Mesothelial cell of epicardium (in vitro differentiated cells): ENCODE results near the gene COL27A1. TPM values are rescaled to one million over a fixed set of nuclear protein-coding genes. Genes with fewer than 3 reads are reported as not detected.

Source experiments
- DNase-seq, 2 experiments: peaks; one replicate each; pipeline ENCODE4 v3.0.0; 2021; ENCODE audit warnings: low spot score in 2 of 2; ENCODE audit not compliant: unreplicated experiment in 2 of 2
- H3K27ac Mint-ChIP-seq: 2 replicates; pipeline ENCODE4 v1.8.0; 2021; ENCODE audit warnings: mixed read lengths
- H3K27me3 Mint-ChIP-seq: 2 replicates; pipeline ENCODE4 v1.8.0; 2021; ENCODE audit warnings: low read depth, mixed read lengths
- H3K36me3 Mint-ChIP-seq: 2 replicates; pipeline ENCODE4 v1.8.0; 2021; ENCODE audit warnings: mixed read lengths
- H3K4me1 Mint-ChIP-seq: 2 replicates; pipeline ENCODE4 v1.8.0; 2021; ENCODE audit warnings: mixed read lengths
- H3K4me3 Mint-ChIP-seq: 2 replicates; pipeline ENCODE4 v1.8.0; 2021; ENCODE audit warnings: mild to moderate bottlenecking, moderate library complexity, mixed read lengths
- H3K9me3 Mint-ChIP-seq: 2 replicates; pipeline ENCODE4 v1.8.0; 2021; ENCODE audit warnings: mixed read lengths
- total RNA-seq: library from RNA; stranded (reverse); gene quantifications from 3 replicates; pipeline ENCODE4 v1.2.1, GENCODE V29; 2021
- TF ChIP-seq, protein P1 (sequence below): fragments of 200-600 bp; sonication (generic); IDR thresholded peaks from one replicate; pipeline ENCODE4 v1.5.0; 2021; ENCODE audit warnings: antibody characterized with exemption; ENCODE audit not compliant: unreplicated experiment

Gene COL27A1
- total RNA-seq, 1 donor from 2014 or later: 138 TPM

DNA sequence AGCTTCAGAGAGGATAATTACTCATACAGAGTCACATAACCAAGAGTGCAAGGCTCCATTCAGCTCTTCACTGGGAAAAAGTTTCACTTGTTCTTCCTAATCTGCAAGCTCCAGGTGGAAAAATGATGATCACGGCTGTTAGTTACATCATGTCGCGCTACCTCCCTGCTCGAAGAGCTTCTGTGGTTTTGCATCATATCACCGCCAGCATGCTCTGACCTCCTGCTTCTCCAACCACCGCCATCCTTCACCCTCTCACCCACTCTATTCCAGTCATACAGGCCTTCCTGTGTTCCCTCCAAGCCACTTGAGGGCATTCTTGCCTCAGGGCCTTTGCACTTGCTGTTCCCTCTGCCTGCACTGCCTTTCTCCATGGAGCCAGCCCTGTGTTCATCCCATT, 47.1 kb downstream of the COL27A1 start:
- no peak overlapping the region for H3K27ac Mint-ChIP-seq
- DNase-seq: no peak
- H3K36me3 Mint-ChIP-seq: peaks cover 19% of the 10 kb centered on the region
- H3K4me3 Mint-ChIP-seq: no peak overlapping the region
- peaks cover 64% of the 10 kb centered on the region for H3K4me1 Mint-ChIP-seq
- TF ChIP-seq, protein P1, sequence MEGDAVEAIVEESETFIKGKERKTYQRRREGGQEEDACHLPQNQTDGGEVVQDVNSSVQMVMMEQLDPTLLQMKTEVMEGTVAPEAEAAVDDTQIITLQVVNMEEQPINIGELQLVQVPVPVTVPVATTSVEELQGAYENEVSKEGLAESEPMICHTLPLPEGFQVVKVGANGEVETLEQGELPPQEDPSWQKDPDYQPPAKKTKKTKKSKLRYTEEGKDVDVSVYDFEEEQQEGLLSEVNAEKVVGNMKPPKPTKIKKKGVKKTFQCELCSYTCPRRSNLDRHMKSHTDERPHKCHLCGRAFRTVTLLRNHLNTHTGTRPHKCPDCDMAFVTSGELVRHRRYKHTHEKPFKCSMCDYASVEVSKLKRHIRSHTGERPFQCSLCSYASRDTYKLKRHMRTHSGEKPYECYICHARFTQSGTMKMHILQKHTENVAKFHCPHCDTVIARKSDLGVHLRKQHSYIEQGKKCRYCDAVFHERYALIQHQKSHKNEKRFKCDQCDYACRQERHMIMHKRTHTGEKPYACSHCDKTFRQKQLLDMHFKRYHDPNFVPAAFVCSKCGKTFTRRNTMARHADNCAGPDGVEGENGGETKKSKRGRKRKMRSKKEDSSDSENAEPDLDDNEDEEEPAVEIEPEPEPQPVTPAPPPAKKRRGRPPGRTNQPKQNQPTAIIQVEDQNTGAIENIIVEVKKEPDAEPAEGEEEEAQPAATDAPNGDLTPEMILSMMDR: no peak
- H3K9me3 Mint-ChIP-seq: no peaks in the 10 kb centered on the region
- H3K27me3 Mint-ChIP-seq: no peaks in the 10 kb centered on the region

DNA sequence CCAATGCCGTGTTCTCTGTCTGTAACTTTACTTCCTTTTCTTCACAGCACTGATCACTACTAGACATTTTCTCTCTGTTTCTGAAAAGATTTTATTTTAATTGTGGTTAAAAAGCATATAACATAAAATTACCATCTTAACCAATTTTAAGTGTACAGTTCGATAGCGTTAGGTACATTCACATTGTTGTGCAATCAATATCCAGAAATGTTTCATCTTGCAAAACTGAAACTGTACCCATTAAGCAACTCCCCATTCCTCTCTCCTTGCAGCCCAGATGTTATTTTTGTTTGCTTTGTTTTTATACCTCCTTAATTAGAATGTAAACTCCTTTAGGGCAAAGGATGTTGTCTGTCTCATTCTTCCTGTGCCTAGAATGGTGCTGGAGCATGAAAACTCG, 47.5 kb downstream of the COL27A1 start:
- TF ChIP-seq, protein P1: no peak
- DNase-seq: no peak
- H3K9me3 Mint-ChIP-seq: no peaks in the 10 kb centered on the region
- H3K36me3 Mint-ChIP-seq: peaks cover 19% of the 10 kb centered on the region
- no peak overlapping the region for H3K4me3 Mint-ChIP-seq
- H3K27ac Mint-ChIP-seq: no peak overlapping the region
- no peaks in the 10 kb centered on the region for H3K27me3 Mint-ChIP-seq
- H3K4me1 Mint-ChIP-seq: peaks cover 68% of the 10 kb centered on the region

DNA sequence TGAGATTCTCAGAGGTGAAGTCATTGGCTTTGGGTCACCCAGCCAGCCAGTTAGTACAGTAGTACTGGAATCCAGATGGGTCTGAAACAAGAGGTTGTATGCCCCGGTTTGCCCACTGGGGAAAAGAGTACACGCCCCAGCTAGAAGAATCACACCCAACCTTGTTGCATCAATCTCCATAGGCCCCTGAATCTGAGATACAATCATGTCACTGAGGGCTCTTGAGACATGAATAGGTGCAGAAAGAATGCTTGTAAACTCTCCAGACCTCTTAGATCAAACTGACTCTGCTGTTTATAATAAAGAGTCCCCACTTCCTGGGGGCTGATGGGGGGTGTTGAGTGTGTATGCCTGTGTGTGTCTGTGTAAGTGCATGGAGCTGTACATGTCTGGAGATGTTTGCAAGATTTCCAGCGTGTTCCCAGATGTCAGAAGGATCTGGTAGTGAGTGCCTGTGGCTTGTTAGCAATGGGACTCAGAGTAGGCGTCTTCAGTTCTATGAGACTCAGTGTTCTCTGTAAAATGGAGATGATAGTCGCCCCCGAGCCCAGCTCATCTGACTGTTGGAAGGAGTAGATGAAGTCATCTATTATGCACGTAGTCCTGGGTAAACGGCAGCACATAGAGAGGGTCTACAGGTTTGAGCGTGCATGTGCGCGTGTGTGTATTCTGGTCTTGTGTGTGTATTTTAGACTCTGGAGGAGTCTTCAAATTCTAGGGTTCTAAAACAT, 48.2 kb downstream of the COL27A1 start:
- peaks cover 19% of the 10 kb centered on the region for H3K36me3 Mint-ChIP-seq
- H3K27ac Mint-ChIP-seq: peak overlapping the region; percentile 83
- H3K4me3 Mint-ChIP-seq: no peak overlapping the region
- no peaks in the 10 kb centered on the region for H3K9me3 Mint-ChIP-seq
- TF ChIP-seq, protein P1: no peak
- H3K27me3 Mint-ChIP-seq: no peaks in the 10 kb centered on the region
- H3K4me1 Mint-ChIP-seq: peaks cover 70% of the 10 kb centered on the region
- no peak for DNase-seq

DNA sequence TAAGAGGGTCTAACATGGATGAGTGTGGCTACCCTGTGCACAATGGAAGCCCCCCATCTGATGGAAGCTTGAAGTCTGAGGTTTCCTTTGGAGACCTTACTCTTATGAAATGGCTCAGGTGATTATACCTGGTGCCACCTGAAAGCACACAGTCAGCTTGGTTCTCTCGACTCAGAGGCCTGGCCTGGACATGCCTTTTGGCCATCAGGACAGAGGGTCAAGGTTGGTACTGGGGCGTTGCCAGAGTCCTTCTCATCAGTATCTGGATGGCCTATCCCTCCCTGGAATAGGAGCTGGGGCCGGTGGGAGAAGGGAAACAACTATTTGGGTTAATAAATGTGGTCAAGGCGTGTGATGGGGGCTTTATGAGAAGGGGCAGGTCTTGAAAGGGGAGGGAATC, 48.9 kb downstream of the COL27A1 start:
- Mint-ChIP-seq H3K9me3 (no peaks in the 10 kb centered on the region), H3K27me3 (no peaks in the 10 kb centered on the region), H3K4me3 (no peak overlapping the region), H3K4me1 (peaks cover 73% of the 10 kb centered on the region), H3K36me3 (peaks cover 16% of the 10 kb centered on the region), H3K27ac (no peak overlapping the region)
- TF ChIP-seq, protein P1: no peak
- DNase-seq: no peak

DNA sequence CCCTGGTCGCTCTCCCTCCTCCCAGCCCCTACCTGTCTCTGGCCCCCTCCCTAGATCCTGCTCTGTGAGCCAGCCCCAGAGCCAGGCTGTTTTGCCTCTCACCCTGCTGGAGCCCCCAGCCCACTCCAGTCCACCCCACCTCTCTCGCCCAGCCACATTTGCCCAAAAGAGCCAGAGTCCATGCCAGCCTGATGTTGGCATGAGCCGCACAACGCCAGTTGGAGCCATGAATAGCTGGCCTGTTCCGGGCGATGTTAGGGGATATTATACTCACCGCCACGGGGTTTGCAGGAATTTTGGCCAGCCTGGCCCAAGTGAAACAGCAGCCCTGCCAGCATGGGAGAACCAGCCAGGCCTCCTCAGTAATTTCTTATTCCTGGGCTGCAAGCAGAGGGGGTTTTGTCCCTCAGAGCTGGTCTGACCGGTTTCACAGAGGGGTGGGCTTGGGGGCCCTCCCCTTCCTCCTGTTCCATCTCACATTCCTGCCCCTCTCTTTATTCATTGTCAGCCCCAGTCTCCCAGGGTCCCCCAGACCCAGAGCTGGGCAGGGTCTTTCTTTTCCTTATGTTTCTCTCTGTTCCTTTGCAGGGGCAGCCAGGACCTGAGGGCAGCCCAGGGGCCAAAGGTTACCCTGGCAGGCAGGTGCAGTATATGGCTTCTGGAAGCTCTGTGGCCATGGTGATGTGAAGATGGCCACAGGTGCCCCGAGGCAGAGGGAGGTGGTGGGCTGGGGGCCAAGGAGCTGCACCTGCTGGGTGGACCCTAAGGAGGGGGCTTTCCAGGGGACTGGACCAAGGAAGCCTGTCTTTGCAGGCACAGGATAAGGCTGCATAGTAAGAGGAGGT, 50.1 kb downstream of the COL27A1 start:
- no peaks in the 10 kb centered on the region for H3K9me3 Mint-ChIP-seq
- DNase-seq: peak in 1 of 2 experiments; percentile 64
- TF ChIP-seq, protein P1: no peak
- peaks cover 20% of the 10 kb centered on the region for H3K36me3 Mint-ChIP-seq
- peak overlapping the region; percentile 96 for H3K27ac Mint-ChIP-seq
- peak overlapping the region; percentile 48 for H3K4me3 Mint-ChIP-seq
- H3K27me3 Mint-ChIP-seq: no peaks in the 10 kb centered on the region
- H3K4me1 Mint-ChIP-seq: peaks cover 63% of the 10 kb centered on the region
